ENCODE measurements around the gene UBTFL1.
"Not testable (repeated sequence)": the region's sequence is repeated elsewhere in the genome, so short reads cannot be mapped to it uniquely, and the experiment has no call there.

Gene UBTFL1, protein sequence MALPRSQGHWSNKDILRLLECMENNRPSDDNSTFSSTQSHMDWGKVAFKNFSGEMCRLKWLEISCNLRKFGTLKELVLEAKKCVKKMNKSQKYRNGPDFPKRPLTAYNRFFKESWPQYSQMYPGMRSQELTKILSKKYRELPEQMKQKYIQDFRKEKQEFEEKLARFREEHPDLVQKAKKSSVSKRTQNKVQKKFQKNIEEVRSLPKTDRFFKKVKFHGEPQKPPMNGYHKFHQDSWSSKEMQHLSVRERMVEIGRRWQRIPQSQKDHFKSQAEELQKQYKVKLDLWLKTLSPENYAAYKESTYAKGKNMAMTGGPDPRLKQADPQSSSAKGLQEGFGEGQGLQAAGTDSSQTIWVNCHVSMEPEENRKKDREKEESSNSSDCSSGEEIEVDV

DNA sequence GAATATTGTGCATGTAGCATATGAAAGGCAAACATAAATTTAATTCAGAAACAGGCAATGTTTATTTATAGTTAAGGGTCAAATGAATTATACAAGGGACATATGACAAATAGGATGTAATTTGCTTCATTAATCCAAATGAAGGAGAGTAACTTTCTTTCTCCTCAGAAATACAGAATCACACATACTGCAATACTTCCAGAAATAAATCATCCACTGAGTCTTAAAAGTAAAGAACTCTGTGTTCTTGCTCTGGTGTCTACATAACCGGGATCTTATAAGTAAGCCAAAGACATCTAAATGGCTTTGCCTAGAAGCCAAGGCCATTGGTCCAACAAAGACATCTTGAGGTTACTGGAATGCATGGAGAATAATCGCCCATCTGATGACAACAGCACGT is at the start of gene UBTFL1:
UBTFL1 (plus strand) TSS at position 301 of the 400 bp plus-strand sequence; CDS start at position 301, 0 bp downstream.
- DNase-seq (ENCODE audit: low read depth in 2 of 2, low spot score in 1 of 2): not testable (repeated sequence)

DNA sequence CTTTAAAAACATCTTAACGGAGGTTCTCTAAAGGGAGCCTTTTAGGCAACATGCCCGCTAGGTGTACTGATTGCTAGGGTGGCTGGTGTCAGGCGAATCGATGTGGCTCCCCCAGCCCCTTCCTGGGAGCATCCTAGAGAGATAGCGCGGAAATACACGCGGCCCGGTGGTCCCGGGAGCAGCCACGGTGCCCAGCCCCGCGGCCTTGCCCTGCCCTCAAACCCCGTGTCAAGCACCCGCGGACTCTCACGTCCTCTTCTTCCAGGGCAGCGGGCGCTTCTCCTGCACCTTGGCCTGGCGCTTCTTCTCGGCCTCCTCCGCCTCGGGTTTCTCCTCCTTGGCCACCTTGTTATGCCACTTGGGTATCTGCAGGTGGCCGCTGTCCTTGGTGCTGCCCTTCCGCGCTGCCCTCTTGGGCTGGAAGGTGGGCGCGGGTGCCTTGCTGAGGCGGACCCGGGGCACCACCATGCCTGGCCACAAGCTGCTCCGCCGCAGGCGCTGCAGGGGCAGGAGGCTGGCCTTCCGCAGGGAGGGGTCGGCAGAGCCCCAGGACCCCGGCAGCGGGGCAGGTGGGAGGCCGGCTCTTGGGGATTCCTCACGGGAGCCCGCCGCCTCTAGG is 34.0 kb upstream of the UBTFL1 start:
- not testable (repeated sequence) for DNase-seq (ENCODE audit: low read depth in 2 of 2, low spot score in 1 of 2)

DNA sequence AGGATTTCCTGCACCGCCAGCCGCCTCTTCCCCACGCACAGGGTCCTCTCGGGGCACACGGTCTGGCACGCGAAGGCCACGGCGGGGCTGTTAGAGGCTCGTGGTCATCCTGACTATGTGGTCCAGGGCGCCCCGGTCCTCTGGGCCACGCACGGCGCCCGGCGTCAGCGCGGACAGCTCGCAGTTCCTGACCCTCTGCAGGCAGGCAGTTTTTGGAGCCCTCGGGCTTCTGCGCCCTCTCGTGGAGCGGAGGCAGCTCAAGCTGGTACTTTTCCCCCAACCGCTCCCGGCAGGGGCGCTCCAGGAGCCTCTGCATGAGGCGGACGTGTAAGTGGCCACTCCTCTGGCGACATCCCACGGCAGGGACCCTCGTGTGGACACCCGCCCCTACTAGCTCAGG is 33.4 kb upstream of the UBTFL1 start:
- not testable (repeated sequence) for DNase-seq (ENCODE audit: low read depth in 2 of 2, low spot score in 1 of 2)

DNA sequence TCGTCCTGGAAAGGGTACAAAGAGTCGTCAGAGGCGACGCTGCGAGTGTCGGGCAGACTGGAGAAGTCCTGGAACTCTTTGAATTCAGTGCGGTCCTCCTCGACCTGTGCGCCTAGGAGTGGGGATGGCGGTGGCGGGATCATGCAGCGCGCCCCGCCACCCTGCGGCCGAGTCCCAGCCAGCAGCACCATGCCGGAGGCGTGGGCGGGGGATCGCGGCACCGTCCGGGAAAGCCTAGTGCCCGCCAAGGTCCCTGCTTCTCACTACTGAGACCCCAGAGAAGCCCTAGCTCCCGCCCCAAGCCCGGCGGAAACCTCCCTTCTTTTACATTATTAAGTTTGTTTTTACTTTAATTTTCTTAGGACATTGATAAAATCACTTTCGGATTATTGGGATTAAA is 32.2 kb upstream of the UBTFL1 start:
- not testable (repeated sequence) for DNase-seq (ENCODE audit: low read depth in 2 of 2, low spot score in 1 of 2)

DNA sequence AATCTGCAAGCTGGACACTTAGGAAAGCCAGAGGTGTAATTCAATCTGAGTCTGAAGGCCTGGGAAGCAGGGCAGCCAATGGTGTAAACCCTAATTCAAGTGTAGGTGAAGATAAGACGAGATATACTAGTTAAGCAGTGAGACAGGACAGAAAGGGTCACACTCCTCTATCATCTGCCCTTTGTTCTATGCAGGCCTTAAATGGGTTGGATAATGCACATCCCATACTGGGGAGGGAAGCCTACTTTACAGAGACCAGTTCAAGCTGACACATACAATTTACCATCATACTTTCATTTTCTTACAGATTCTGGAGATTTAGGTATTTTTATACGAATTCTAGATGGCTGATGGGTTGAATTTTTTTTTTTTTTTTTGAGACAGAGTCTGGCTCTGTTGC is 3.0 kb downstream of the UBTFL1 start:
- not testable (repeated sequence) for DNase-seq (ENCODE audit: low read depth in 2 of 2, low spot score in 1 of 2)

DNA sequence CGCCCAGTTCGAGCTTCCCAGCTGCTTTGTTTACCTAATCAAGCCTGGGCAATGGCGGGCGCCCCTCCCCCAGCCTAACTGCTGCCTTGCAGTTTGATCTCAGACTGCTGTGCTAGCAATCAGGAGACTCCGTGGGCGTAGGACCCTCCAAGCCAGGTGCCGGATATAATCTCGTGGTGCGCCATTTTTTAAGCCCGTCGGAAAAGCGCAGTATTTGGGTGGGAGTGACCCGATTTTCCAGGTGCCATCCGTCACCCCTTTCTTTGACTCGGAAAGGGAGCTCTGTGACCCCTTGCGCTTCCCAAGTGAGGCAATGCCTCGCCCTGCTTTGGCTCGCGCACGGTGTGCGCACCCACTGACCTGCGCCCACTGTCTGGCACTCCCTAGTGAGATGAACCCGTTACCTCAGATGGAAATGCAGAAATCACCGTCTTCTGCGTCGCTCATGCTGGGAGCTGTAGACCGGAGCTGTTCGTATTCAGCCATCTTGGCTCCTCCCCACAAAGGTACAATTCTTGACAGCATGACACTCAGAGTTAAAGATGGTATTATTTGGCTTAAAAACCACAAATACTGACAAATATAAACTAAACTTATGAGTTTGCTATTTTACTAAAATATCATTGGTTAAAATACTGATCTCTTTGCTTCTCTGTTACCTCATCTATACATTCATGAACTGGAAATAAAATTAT is 9.6 kb downstream of the UBTFL1 start:
- not testable (repeated sequence) for DNase-seq (ENCODE audit: low read depth in 2 of 2, low spot score in 1 of 2)

DNA sequence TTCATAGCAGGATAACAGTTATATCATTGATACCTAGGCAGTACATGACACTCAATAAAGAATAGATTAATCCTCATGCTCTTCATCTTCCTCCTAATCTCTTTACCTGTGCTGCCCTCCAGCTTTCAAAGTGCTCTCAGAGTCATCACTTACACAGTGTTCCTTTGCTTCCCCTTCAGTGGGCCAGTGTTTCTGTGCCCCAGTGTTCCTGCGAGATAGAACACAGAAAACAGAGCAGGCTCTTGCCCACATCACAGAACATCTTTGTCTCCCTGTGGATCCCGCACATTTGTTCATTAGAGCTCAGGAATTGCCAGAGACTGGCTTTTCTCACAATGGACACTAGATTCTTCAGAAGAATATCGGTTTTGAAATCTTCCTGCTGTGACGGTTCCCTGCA is 12.5 kb downstream of the UBTFL1 start:
- not testable (repeated sequence) for DNase-seq (ENCODE audit: low read depth in 2 of 2, low spot score in 1 of 2)

DNA sequence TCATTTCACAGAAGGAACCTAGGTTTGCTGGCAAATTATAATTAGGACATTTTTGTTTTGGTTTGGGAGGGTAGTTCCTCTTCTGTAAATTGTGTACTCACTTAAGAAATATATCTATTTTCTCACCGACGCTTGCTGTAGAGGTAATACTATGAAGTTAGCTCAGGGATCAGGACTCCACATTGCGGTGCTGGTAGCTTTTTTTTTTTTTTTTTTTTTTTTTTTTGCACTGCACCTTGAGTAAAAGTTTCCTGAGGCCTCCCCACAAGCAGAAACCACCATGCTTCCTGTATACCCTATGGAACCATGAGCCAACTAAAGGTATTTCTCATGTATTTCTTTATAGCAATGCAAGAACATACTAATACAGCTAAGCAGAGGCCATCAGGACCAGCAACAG is 14.7 kb downstream of the UBTFL1 start:
- no peak for DNase-seq (ENCODE audit: low read depth in 2 of 2, low spot score in 1 of 2)

DNA sequence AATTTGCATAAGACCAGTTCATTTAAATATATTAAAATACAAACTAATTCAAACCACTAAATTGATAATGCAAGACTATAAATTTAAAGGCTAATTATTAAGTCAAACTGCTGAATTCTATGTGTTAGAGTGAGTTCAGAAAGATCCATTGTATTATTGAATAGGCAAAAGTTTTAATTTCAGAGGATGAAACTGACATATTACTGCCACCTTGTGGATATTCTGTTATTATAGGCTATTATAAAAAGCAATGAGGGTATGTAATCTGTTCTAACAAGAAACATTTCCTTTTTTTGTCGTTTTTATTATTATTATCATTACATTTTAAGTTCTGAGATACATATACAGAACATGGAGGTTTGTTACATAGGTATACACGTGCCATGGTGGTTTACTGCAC is 27.8 kb downstream of the UBTFL1 start:
- DNase-seq (ENCODE audit: low read depth in 2 of 2, low spot score in 1 of 2): no peak

DNA sequence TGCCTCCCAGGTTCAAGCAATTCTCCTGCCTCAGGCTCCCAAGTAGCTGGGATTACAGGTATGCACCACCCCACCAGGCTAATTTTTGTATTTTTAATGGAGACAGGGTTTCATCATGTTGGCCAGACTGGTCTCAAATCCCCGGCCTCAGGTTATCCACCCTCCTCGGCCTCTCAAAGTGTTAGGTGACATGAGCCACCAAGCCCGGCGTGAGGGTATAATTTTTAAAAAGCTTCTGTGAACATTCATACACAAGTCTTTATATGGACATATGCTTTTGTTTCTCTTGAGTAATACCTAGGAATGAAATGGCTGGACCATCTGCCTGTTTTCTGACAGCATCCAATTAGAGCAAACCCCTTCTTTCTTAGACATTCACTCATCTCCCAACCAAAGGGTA is 34.4 kb downstream of the UBTFL1 start:
- DNase-seq (ENCODE audit: low read depth in 2 of 2, low spot score in 1 of 2): no peak

DNA sequence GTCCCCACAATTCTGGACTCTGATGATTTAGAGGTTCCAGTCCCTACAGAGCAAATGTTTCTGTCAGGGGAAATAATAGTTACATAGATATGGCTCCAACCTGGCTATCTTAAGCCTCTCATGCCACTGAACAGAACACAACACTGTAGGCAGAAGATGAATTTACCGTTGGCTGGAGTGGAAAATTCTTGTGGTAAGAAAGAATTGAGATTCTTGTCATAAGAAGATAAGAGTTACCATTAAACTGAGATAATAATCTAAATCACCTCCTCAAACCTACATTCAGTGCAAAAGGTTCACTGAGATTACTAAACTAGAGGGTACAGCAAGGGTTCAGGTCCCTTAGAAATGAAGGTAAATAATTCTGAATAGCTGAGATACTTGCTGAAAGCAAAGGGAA is 38.6 kb downstream of the UBTFL1 start:
- DNase-seq (ENCODE audit: low read depth in 2 of 2, low spot score in 1 of 2): no peak

DNA sequence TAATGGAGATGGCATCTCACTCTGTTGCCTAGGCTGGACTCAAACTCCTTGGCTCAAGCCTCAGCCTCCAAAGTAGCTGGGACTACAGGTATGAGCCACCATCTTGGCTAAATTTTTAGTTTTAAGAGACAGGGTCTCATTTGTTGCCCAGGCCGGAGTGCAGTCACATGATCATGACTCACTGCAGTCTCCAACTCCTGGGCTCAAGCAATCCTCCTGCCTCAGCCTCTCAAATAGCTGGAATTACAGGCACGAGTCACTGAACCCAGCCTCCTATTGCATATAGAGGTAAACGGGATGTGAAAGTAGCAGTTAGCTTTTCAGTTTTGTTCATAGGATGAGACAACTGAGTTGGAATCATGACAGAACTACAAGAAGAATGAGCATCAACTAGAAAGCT is 39.2 kb downstream of the UBTFL1 start:
- no peak for DNase-seq (ENCODE audit: low read depth in 2 of 2, low spot score in 1 of 2)

DNA sequence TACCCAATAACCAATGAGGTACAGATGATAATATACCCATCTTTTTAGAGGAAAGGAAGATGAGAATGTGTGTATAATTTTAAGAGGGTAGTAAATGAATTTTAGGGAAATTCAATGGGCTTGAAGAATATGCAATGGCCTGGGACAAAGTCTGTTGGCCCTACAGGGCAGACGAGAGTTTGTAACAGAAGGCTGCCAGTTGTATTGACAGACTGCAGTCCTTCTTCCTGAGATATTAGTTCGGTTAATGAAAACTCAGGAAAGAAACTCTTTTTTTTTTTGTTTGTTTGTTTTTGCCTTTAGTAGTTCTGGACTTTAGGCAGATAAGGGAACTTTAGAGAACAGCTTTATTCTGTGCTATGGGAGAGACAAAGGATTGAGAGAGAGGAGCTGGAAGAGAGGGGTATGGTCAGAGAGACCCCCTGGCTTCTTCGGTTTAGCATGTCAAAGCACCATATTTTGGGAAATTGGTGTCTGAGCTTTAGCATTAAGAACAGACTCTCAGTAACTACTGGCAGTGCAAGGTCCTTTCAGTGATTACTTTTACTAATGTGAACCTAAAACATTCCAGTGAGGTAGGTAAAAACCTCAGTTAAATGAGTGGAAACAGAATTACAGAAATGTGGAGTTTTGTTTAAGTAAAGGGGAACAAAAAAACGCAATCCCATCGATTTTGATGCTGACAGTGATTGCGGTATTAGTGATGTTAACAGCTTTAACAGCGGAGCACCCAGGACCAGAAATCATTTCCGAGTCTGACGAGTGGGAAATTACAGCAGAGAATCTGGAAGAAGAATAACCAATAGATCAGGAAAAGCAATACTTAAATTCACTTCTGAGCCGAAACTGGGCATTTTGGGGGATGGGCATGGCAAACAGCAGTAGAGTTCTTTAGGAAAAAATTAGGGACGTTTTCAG is 48.1 kb downstream of the UBTFL1 start:
- no peak for DNase-seq (ENCODE audit: low read depth in 2 of 2, low spot score in 1 of 2)

DNA sequence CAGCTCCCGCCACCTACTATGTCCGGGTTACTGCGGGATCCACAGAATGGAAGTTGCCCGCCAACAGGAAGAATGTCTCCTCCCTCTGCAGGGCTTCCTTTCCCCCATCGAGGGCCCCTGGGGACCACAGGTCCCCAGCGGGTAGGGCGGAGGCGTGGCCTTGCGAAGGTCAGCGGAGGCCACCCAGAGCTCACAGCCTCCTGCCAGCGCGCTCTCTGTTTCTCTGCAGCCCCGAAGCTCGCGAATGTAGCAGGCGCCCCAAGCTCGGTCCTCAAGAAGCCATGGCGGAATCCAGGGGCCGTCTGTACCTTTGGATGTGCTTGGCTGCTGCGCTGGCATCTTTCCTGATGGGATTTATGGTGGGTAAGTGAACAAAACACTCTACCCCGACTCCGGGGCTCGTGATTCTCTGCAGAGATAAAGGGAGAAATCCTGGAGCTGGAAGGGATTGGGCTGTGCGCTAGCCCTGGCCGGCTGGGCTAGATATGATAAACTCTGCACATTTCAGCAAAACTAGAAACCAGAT is 48.8 kb downstream of the UBTFL1 start, which contains the start of gene NAALAD2:
NAALAD2 (plus strand) TSS at position 186 of the 526 bp plus-strand sequence; CDS start at position 282, 96 bp downstream.
- DNase-seq (ENCODE audit: low read depth in 2 of 2, low spot score in 1 of 2): no peak

DNA sequence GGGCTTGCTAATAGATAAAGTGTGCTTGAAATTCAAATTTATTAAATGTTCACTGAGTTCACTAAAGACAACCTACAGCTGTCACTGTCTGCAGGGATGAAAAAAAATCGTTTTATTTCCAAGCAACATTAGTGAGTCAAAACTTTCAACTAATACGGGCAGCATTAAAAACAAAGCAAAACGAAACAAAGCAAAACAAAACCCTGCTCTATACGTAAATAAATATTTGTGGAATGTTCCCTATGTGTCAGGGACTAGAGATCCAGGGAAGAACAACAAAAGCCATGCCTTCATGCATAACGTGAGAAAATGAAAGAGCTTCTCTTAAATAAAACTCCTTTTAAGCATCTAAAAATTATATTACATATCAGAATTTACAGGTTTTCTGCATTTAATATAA is 49.3 kb downstream of the UBTFL1 start:
- DNase-seq (ENCODE audit: low read depth in 2 of 2, low spot score in 1 of 2): no peak

Measured in stimulated activated CD8-positive, alpha-beta memory T cell treated with anti-CD3 and anti-CD28 coated beads, Interleukin-4, amount 100 ng/mL, for 1 hour (primary cell).